Activated B cell treated with CpG ODN at 0.5 μM for 24 hours (primary cell): Measurements from ENCODE around the gene PRKCB. TPM values are rescaled to one million over a fixed set of nuclear protein-coding genes. Genes with fewer than 3 reads are reported as not detected.

Experiments used
- ATAC-seq: fragments of 200-7000 bp; cut with Tn5 transposase; one replicate; pipeline ENCODE4 v1.10.0; 2021; ENCODE audit warnings: low read depth, mild to moderate bottlenecking, moderate library complexity
- CTCF ChIA-PET: fragments of 350-600 bp; sonication (Branson Sonifier 250); formaldehyde crosslinking; loops from one replicate; lab custom pipeline; 2021; ENCODE audit warnings: antibody characterized with exemption; lab: Charles Lee
- POLR2A ChIA-PET: fragments of 350-600 bp; sonication (Branson Sonifier 250); formaldehyde crosslinking; loops from one replicate; lab custom pipeline; 2021; ENCODE audit warnings: antibody characterized with exemption; lab: Charles Lee
- DNase-seq: peaks from one replicate; pipeline ENCODE4 v3.0.0; 2022
- H3K27ac Mint-ChIP-seq: one replicate; pipeline ENCODE4 v1.8.0; 2020; ENCODE audit warnings: mixed read lengths
- H3K27me3 Mint-ChIP-seq: one replicate; pipeline ENCODE4 v1.8.0; 2021; ENCODE audit warnings: mixed read lengths
- H3K36me3 Mint-ChIP-seq: one replicate; pipeline ENCODE4 v1.8.0; 2021; ENCODE audit warnings: low read depth, mixed read lengths
- H3K4me1 Mint-ChIP-seq: one replicate; pipeline ENCODE4 v1.8.0; 2021; ENCODE audit warnings: mixed read lengths
- H3K4me3 Mint-ChIP-seq: one replicate; pipeline ENCODE4 v1.8.0; 2020; ENCODE audit warnings: mild to moderate bottlenecking, mixed read lengths
- H3K9me3 Mint-ChIP-seq: one replicate; pipeline ENCODE4 v1.8.0; 2020; ENCODE audit warnings: mixed read lengths
- CTCF ChIP-seq: fragments of 200-600 bp; IDR thresholded peaks from one replicate; pipeline ENCODE4 v1.8.0; 2022; ENCODE audit warnings: antibody characterized with exemption, mild to moderate bottlenecking
- intact Hi-C: fragments of 100-400 bp; cut with micrococcal nuclease; formaldehyde crosslinking; loops from one replicate; pipeline ENCODE4 v1.15.1; 2024
- total RNA-seq: library from RNA; stranded (reverse); gene quantifications from 2 replicates; pipeline ENCODE4 v1.2.3, GENCODE V29; 2022

Gene PRKCB
- total RNA-seq, 1 donor from 2014 or later, result 146 TPM

- no peak for TF ChIP-seq CTCF
- Mint-ChIP-seq H3K9me3 (no peaks in the 10 kb centered on the region), H3K4me1 (peaks cover 76% of the 10 kb centered on the region), H3K4me3 (peak overlapping the region; percentile 60), H3K27me3 (no peaks in the 10 kb centered on the region), H3K27ac (peak overlapping the region; percentile 84), H3K36me3 (peaks cover 41% of the 10 kb centered on the region)
- no peak for DNase-seq
- peak; percentile 73 for ATAC-seq
- intact Hi-C loops, result no loop called here
- ChIA-PET CTCF (interaction anchor here (0.7 kb wide), 1 partner anchor 17 kb away, joined by 3 read pairs; no protein-coding TSS in a partner anchor), POLR2A (no interaction called here)
These were observed 240.3 kb downstream of the PRKCB start for GRCh38 chr16:24075931-24076716.

- peak overlapping the region; percentile 84 for H3K27ac Mint-ChIP-seq
- intact Hi-C loops, result no loop called here
- no peaks in the 10 kb centered on the region for H3K27me3 Mint-ChIP-seq
- no peak for TF ChIP-seq CTCF
- H3K36me3 Mint-ChIP-seq, result peaks cover 47% of the 10 kb centered on the region
- ATAC-seq, result no peak
- POLR2A ChIA-PET, result no interaction called here
- no peak overlapping the region for H3K4me3 Mint-ChIP-seq
- CTCF ChIA-PET, result no interaction called here
- peaks cover 68% of the 10 kb centered on the region for H3K4me1 Mint-ChIP-seq
- no peak for DNase-seq
- H3K9me3 Mint-ChIP-seq, result no peaks in the 10 kb centered on the region
These were observed 241.5 kb downstream of the PRKCB start for GRCh38 chr16:24077292-24077691.

- Mint-ChIP-seq H3K4me3 (no peak overlapping the region), H3K27me3 (no peaks in the 10 kb centered on the region), H3K27ac (no peak overlapping the region), H3K4me1 (peaks cover 62% of the 10 kb centered on the region), H3K9me3 (no peaks in the 10 kb centered on the region), H3K36me3 (peaks cover 48% of the 10 kb centered on the region)
- ATAC-seq (no peak), DNase-seq (no peak)
- CTCF ChIA-PET, result interaction anchor here (0.6 kb wide), 1 partner anchor 388 kb away, joined by 4 read pairs; no protein-coding TSS in a partner anchor
- intact Hi-C loops, result no loop called here
- POLR2A ChIA-PET, result no interaction called here
- TF ChIP-seq CTCF, result no peak
These were observed 242.2 kb downstream of the PRKCB start for GRCh38 chr16:24077966-24078365.

- DNase-seq (no peak), ATAC-seq (no peak)
- ChIA-PET CTCF (interaction anchor here (1.3 to 1.8 kb wide), 2 partner anchors 15 to 168 kb away, joined by 3 to 12 read pairs; no protein-coding TSS in a partner anchor), POLR2A (no interaction called here)
- Mint-ChIP-seq H3K4me1 (peaks cover 13% of the 10 kb centered on the region), H3K9me3 (peaks cover 7% of the 10 kb centered on the region), H3K27me3 (no peaks in the 10 kb centered on the region), H3K36me3 (peaks cover 61% of the 10 kb centered on the region), H3K27ac (peak overlapping the region; percentile 41), H3K4me3 (no peak overlapping the region)
- intact Hi-C loops, result no loop called here
- TF ChIP-seq CTCF, result no peak
These were observed 249.9 kb downstream of the PRKCB start for GRCh38 chr16:24085666-24086065.

GRCh38 chr16:24087891-24088410, 252.2 kb downstream of the PRKCB start:
- no peaks in the 10 kb centered on the region for H3K27me3 Mint-ChIP-seq
- ATAC-seq (no peak), DNase-seq (no peak)
- TF ChIP-seq CTCF, result no peak
- POLR2A ChIA-PET, result interaction anchor here (0.6 kb wide), 1 partner anchor 645 kb away, joined by 3 read pairs; no protein-coding TSS in a partner anchor
- H3K9me3 Mint-ChIP-seq, result peaks cover 12% of the 10 kb centered on the region
- CTCF ChIA-PET, result no interaction called here
- H3K27ac Mint-ChIP-seq, result no peak overlapping the region
- H3K4me1 Mint-ChIP-seq, result peaks cover 13% of the 10 kb centered on the region
- intact Hi-C loops, result no loop called here
- H3K36me3 Mint-ChIP-seq, result peaks cover 76% of the 10 kb centered on the region
- H3K4me3 Mint-ChIP-seq, result no peak overlapping the region
